ENCODE data around the gene CALM3. TPM values are rescaled to one million over a fixed set of nuclear protein-coding genes. Genes with fewer than 3 reads are reported as not detected.
"Not testable (repeated sequence)": the region's sequence is repeated elsewhere in the genome, so short reads cannot be mapped to it uniquely, and the experiment has no call there.

Gene CALM3
- total RNA-seq, 3 donors from 2014 or later (not counting 1 experiment from before 2014, with no cell fraction given) = 218 to 272 (median 235) TPM

GRCh38 chr19:46625731-46626130 lies 24.6 kb downstream of the CALM3 start:
- no peaks in the 10 kb centered on the region for H3K27me3 ChIP-seq (ENCODE audit: control insufficient read depth, insufficient read depth, low read length)
- no peak overlapping the region for H3K27ac Mint-ChIP-seq
- H3K4me1 ChIP-seq (ENCODE audit: control insufficient read depth, insufficient read depth, low read length) = peaks cover 10% of the 10 kb centered on the region
- DNase-seq (no peak), ATAC-seq (no peak)
- H3K9me3 Mint-ChIP-seq = no peaks in the 10 kb centered on the region
- intact Hi-C loops (cut with micrococcal nuclease) = no loop called here
- 90% methylated on average over 12 of the region's 12 CpGs for WGBS (ENCODE audit: insufficient coverage)
- no peak for TF ChIP-seq CTCF (IDR thresholded peaks at IDR 0.05)
- H3K27ac ChIP-seq (ENCODE audit: low read length) = no peak overlapping the region
- H3K27me3 Mint-ChIP-seq (ENCODE audit: low read depth in 2 of 2) = peaks cover 6 to 27% of the 10 kb centered on the region in 2 donors
- H3K4me3 ChIP-seq (ENCODE audit: low read length) = no peak overlapping the region
- H3K36me3 Mint-ChIP-seq = no peaks in the 10 kb centered on the region
- peaks cover 0 to 11% of the 10 kb centered on the region in 2 donors for H3K4me1 Mint-ChIP-seq
- no peak overlapping the region for H3K4me3 Mint-ChIP-seq
- H3K9me3 ChIP-seq (ENCODE audit: control insufficient read depth, insufficient read depth, low read length) = no peaks in the 10 kb centered on the region
- no peaks in the 10 kb centered on the region for H3K36me3 ChIP-seq (ENCODE audit: control insufficient read depth, insufficient read depth, low read length)

GRCh38 chr19:46626446-46626845 lies 25.3 kb downstream of the CALM3 start:
- Mint-ChIP-seq H3K27me3 (ENCODE audit: low read depth in 2 of 2) (peaks cover 6 to 26% of the 10 kb centered on the region in 2 donors), H3K4me1 (peaks cover 0 to 11% of the 10 kb centered on the region in 2 donors), H3K27ac (no peak overlapping the region), H3K36me3 (no peaks in the 10 kb centered on the region), H3K9me3 (no peaks in the 10 kb centered on the region), H3K4me3 (no peak overlapping the region)
- no peak for TF ChIP-seq CTCF (IDR thresholded peaks at IDR 0.05)
- Histone ChIP-seq H3K27ac (ENCODE audit: low read length) (no peak overlapping the region), H3K36me3 (ENCODE audit: control insufficient read depth, insufficient read depth, low read length) (no peaks in the 10 kb centered on the region), H3K9me3 (ENCODE audit: control insufficient read depth, insufficient read depth, low read length) (no peaks in the 10 kb centered on the region), H3K4me1 (ENCODE audit: control insufficient read depth, insufficient read depth, low read length) (peaks cover 8% of the 10 kb centered on the region), H3K27me3 (ENCODE audit: control insufficient read depth, insufficient read depth, low read length) (no peaks in the 10 kb centered on the region), H3K4me3 (ENCODE audit: low read length) (no peak overlapping the region)
- no peak for ATAC-seq
- DNase-seq = no peak
- intact Hi-C loops (cut with micrococcal nuclease) = no loop called here
- WGBS (ENCODE audit: insufficient coverage) = 43% methylated on average over 14 of the region's 14 CpGs

GRCh38 chr19:46628970-46629369 lies 27.8 kb downstream of the CALM3 start:
- H3K4me1 ChIP-seq (ENCODE audit: control insufficient read depth, insufficient read depth, low read length) = peaks cover 17% of the 10 kb centered on the region
- H3K27ac Mint-ChIP-seq, ATAC-seq: not testable (repeated sequence)

GRCh38 chr19:46629546-46630025 lies 28.5 kb downstream of the CALM3 start:
- DNase-seq = no peak
- TF ChIP-seq CTCF (IDR thresholded peaks at IDR 0.05) = no peak
- 80% methylated on average over 15 of the region's 15 CpGs for WGBS (ENCODE audit: insufficient coverage)
- peaks cover 23% of the 10 kb centered on the region for H3K4me1 ChIP-seq (ENCODE audit: control insufficient read depth, insufficient read depth, low read length)
- Mint-ChIP-seq H3K36me3 (no peaks in the 10 kb centered on the region), H3K4me3 (no peak overlapping the region), H3K27me3 (ENCODE audit: low read depth in 2 of 2) (peaks cover 11 to 29% of the 10 kb centered on the region in 2 donors), H3K9me3 (no peaks in the 10 kb centered on the region), H3K27ac (no peak overlapping the region), H3K4me1 (peaks cover 0 to 19% of the 10 kb centered on the region in 2 donors)
- no peaks in the 10 kb centered on the region for H3K9me3 ChIP-seq (ENCODE audit: control insufficient read depth, insufficient read depth, low read length)
- no peaks in the 10 kb centered on the region for H3K36me3 ChIP-seq (ENCODE audit: control insufficient read depth, insufficient read depth, low read length)
- intact Hi-C loops (cut with micrococcal nuclease) = no loop called here
- H3K27me3 ChIP-seq (ENCODE audit: control insufficient read depth, insufficient read depth, low read length) = peaks cover 12% of the 10 kb centered on the region
- no peak overlapping the region for H3K4me3 ChIP-seq (ENCODE audit: low read length)
- ATAC-seq = no peak
- no peak overlapping the region for H3K27ac ChIP-seq (ENCODE audit: low read length)

More at GRCh38 chr19:46628970-46629369, 27.8 kb downstream of the CALM3 start:
- H3K9me3 ChIP-seq (ENCODE audit: control insufficient read depth, insufficient read depth, low read length); H3K4me3 Mint-ChIP-seq; DNase-seq; H3K36me3 Mint-ChIP-seq; H3K36me3 ChIP-seq (ENCODE audit: control insufficient read depth, insufficient read depth, low read length); intact Hi-C loops (cut with micrococcal nuclease); H3K9me3 Mint-ChIP-seq; H3K27ac ChIP-seq (ENCODE audit: low read length); H3K4me3 ChIP-seq (ENCODE audit: low read length): not testable (repeated sequence)
- WGBS (ENCODE audit: insufficient coverage) = 87% methylated on average over 6 of the region's 7 CpGs
- H3K27me3 ChIP-seq (ENCODE audit: control insufficient read depth, insufficient read depth, low read length) = peaks cover 11% of the 10 kb centered on the region
- H3K4me1 Mint-ChIP-seq = peaks cover 0 to 20% of the 10 kb centered on the region in 2 donors
- peaks cover 16 to 33% of the 10 kb centered on the region in 2 donors for H3K27me3 Mint-ChIP-seq (ENCODE audit: low read depth in 2 of 2)

All from natural killer cell (primary cell).